COR-L47 (cell line): ENCODE measurements around the gene SH3BP2.

Experiments
- DNase-seq: peaks from one replicate; lab custom pipeline; 2025; lab: John Stamatoyannopoulos, UW

The SH3BP2 gene

DNA sequence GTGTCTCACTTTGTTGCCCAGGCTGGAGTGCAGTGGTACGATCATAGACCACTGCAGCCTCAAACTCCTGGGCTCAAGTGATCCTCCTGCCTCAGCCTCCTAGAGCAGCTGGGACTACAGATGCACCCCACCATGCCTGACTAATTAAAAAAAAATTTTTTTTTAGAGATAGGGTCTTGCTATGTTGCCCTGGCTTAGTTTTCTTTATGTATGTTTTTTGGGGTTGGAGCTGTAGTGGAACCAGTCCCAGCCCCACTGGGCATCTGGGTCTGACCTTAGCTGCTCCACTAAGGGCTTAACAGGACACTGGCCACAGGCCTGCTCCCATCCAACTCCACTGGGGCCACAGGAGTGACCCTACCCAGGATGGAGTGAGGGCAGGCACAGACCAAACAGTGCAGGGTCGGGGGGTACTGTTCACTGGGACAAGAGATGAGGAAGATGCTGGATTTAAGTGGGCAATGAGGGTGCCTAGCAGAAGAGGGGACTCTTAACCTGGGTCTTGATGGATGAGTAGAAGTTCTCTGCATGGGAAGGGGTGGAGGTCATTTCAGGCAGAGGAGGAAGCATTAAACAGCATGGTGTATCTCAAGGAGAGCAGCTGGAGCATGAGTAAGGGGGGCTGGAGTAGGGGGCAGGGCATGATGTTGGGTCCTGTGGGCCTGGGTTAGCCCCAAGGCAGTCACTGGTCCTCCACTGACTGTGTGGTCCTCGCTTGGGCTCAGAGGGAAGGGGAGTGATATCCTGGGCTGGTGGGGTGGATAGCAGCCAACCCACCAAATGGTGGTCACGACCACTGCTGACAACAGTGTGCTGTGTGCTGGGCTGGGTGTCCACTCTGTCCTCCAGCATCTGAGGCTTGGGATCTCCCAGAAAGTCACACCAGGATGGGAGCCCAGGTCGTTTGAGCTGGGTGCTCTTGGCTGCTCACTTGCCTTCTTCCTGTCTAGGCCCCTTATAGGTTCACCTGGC lies 26.6 kb downstream of the SH3BP2 start:
- DNase-seq: no peak

DNA sequence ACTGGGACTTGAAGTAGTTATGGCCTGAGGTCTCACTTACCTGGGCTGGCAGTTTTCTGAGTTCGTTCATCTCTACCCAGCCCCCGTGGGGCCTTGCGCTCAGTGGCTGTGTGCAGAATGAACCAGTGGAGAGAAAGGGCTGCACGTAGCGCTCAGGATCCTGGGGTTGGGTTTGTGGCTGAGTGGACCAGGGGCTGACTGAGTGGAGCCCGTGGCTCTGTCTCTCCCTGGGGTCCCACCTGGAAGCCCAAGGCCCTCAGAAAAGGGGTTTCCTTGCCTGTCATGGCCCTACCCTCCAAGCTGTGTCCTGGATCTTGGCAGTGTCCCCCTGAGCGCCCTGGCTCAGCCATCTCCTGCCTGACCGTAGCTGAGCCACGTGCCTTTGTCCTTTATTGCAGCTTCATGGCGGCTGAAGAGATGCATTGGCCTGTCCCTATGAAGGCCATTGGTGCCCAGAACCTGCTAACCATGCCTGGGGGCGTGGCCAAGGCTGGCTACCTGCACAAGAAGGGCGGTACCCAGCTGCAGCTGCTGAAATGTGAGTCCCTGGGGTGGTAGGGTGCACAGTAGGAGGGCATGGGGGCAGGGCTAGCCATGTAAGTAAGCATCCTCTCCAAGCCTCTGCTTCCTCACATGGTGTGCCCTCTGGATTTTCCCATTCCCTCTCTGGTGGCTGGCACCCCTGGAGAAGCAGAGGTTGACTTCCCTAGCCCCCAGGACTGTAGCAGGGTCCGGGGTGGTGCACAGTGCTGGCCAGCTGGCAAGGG lies 27.5 kb downstream of the SH3BP2 start:
- DNase-seq: peak; percentile 10

DNA sequence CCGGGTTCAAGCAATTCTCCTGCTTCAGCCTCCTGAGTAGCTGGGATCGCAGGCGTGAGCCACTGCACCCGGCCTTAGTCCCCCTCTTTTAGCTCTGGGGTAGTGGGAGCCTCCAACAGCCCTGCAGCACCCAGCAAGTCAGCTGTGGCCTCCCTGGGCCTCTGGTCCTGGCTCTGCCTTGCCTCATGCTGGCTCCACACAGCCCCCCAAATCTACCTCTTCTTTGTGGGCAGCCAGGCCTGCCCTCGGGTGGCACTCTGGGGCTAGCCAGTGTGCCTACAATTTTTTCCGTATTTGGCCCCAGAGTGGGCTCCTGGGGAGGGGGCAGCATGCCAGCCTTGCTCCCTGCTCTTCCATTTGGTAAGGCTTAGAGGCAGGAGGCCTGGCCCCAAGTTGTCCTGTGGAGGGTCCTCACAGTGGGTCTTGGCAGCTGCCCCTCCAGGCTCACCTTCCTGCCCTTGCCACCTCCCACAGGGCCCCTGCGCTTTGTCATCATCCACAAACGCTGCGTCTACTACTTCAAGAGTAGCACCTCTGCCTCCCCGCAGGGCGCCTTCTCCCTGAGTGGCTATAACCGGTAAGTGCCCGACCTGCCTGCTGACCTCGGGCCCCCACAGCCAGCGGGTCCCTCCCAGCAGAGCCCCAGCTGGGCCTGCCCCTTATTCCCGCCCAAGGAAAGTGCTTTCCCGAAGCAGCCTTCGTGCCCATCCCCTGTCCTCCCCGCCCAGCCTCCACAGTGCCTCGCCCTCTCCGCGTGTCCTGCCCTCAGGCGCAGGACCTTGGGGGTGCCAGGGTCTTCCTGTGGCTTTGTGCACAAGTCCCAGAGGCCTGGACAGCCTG lies 29.8 kb downstream of the SH3BP2 start:
- no peak for DNase-seq

DNA sequence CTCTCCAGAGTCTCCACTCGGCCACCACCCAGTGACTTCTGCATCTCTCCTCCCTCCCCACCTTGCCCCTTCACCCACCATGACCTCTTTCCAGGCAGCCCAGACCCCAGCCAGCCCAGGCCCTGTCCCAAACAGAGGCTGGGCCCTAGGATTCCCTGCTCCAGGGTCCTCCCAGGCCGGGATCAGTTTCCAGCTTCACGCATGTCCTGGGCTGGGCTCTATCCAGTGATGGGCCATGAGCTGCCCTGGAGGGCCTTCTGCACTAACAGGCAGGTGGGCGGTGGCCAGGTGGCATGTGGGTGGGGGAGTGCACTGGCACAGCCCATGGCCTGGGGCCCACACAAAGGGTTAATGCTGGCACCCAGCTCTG lies 30.4 kb downstream of the SH3BP2 start:
- DNase-seq: no peak

DNA sequence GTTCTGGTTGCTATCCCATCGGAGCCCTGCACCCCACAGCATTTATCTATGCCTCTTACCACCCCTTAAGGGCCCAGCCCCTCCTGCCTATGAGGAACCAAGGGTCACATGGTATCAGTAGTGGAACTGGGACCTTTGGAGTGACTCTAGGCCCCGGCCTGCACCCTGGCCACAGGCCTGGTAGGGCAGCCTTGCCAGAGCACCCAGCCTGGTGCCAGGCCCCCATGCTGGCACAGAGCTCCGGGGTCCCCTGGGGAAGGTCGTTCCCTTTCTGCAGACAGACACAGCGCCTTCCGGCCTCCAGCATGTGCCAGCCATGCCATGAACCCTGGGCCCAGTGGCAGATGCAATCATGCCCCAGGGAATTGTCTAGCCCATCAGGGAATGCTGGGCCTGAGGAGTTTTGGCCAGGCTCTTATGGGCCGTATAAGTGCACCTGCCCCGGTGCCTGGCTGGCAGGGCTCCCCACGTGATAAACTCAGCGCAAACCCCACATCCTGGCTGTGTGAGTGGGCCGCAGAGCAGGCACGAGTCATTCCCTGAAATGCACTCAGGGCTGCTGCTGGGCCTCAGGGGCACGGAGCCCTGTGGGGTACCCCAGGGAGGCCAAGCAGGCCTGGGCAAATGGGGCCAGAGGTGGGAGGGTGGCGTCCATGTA lies 30.9 kb downstream of the SH3BP2 start:
- no peak for DNase-seq

DNA sequence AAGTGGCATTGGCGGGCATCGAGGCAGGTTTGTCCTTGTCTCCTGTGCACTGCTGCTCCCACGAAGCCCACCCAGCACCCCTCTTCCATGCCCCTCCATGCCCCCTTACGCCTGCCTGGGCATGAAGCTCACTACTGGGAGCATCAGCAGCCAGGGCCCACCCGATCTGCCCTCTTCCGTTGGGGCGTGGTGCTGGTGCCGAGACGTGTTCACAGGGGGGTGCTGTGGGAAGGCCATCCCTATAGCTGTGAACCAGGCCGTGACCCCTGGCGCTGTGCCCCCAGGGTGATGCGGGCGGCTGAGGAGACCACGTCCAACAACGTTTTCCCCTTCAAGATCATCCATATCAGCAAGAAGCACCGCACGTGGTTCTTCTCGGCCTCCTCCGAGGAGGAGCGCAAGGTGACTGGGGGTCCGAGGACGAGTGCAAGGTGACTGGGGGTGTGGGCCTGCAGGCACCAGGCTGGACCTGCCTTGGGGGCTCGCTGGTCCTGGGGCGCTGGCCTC lies 31.5 kb downstream of the SH3BP2 start:
- DNase-seq: no peak

DNA sequence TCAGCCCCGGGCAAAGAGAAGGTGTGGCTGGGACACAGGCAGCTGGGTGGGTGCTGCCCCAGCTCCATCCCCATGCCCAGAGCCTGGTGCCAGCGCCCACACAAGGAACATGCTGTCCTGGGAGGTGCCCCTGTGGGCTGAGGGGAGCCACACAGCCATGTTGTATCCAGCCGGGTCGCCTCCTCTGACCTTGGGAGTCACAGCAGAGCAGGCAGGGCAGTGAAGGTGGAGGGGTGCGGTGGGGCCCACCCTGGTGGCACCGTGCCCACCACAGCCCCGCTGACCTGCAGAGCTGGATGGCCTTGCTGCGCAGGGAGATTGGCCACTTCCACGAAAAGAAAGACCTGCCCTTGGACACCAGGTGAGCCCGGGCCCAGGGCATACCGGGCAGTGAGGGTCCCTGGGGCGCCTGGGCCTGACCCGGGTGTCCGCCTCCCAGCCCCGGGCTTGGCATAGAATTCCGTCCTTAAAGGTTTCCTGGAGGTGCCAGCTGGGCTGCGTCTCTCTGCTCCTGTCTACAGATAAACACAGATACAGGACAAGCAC lies 32.0 kb downstream of the SH3BP2 start:
- no peak for DNase-seq

DNA sequence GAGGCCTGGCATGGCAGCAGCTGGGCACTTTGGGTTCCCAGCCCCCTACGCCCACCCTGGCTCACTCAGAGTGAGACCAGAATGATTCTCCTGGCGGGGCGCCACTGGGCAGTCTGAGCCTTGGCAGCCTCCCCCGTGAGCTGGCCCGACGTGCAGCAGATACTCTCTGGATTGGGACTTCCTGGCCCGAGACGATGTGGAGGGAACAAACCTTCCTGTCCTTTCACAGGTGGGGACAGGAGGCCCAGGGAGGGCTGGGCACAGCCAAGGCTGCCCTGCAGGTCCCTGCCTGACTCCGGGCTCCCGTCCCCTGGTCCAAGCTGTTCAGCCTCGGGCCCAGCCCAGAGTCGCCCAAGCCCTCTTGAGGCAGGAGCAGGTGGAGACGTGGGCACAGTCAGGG lies 32.9 kb downstream of the SH3BP2 start:
- no peak for DNase-seq

DNA sequence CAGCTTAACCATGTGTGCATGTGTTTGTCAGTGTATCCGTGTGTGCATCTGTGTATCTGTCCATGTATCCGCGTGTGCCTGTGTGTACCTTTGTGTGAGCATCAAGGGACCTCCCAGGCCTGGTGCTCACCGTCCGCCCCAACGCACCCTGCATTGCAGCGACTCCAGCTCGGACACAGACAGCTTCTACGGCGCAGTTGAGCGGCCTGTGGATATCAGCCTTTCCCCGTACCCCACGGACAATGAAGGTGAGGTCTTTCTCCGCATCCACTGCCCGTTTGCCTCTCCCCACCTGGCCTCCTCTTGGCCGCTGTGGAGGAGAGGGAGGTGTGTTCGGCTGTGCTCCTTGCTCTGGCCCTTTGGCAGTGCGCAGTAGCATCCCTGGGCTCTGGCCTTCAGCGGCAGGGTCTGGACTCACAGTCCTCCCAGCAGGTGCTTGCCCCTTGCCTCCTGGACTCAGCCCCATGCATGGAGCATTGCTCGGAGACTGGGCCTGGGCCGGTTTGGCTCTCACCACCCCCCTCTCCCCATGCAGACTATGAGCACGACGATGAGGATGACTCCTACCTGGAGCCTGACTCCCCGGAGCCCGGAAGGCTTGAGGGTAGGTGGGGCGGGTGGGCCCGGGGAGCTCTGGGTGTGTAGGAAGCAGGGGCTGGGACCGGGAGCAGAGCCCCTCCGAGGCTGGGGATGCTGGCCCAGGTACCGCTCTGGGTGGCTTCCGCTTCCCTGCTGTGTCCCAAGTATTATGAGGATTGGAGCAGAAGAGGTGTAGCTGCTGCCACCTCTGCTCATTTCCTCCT lies 34.4 kb downstream of the SH3BP2 start:
- no peak for DNase-seq

DNA sequence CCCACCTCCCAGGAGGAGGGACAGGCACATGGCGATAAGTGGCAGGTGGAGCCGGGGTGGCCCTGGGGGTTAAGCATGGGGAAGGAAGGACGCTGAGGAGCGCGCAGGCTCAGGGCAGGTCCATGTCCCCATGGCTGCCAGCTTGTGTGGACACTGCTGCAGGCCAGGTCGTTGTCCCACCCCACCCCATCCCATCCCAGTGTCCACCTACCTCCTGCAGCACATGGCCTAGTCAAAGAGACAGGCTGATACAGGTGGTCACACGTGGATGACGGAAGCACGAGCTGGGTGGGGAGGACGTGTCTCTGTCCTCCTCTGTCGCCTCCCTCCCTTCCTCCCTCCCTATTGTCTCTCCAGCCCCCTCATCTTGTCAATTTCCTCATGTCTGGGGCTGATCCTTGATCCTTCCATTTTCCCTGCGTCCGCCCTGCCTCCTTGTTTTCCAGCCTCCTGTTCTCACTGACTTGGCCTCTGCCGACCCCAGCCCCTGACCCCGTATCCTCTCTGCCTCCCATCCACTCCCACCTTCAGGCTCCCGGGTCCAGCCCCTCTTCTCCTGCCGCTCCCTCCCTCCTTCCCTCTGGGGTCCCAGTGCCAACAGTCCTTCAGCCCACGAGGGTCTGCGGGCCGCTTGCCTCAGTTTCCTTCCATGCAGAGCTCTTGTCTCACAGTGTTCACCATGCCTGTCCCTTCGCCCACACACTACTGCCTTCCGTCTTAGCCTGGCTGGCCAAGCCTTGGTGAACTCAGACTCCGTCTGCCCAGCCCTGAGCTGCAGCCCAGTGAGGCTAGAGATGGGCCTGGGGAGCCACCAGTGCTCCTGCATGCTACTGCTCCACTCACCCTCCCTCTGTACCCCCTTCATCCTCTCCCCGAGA lies 35.2 kb downstream of the SH3BP2 start:
- DNase-seq: no peak

DNA sequence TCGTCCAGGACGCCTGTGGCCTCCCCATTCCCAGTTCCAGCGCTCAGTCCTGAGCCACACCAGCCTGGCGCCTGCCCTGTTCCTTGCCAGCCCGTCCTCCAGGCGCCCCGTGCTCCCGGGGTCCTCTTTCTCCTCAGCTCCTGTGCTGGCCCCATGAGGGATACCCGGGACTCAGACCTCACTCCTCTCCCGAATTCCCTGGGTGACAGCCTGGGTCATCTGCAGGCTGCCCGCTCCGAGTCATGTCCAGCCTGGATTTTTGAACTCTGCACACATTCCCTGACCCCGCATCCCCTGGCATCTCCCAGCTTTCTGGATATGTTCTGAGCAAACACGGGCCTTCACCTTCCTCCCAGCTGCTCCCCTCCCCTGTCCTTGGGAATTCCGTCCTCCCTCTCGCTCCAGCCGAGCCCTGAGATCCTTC lies 35.9 kb downstream of the SH3BP2 start:
- no peak for DNase-seq

DNA sequence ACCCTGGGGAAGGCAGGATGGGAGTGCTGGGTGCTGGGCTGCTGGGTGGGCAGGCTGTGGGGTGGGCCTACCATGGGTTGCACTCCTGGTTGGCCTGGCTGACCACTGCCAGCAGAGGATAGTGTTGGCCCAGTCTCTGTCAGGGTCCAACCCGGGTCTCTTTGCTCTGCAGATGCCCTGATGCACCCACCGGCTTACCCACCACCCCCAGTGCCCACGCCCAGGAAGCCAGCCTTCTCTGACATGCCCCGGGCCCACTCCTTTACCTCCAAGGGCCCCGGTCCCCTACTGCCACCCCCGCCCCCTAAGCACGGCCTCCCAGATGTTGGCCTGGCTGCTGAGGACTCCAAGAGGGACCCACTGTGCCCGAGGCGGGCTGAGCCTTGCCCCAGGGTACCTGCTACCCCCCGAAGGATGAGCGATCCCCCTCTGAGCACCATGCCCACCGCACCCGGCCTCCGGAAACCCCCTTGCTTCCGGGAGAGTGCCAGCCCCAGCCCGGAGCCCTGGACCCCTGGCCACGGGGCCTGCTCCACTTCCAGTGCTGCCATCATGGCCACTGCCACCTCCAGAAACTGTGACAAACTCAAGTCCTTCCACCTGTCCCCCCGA lies 36.5 kb downstream of the SH3BP2 start:
- DNase-seq: no peak

DNA sequence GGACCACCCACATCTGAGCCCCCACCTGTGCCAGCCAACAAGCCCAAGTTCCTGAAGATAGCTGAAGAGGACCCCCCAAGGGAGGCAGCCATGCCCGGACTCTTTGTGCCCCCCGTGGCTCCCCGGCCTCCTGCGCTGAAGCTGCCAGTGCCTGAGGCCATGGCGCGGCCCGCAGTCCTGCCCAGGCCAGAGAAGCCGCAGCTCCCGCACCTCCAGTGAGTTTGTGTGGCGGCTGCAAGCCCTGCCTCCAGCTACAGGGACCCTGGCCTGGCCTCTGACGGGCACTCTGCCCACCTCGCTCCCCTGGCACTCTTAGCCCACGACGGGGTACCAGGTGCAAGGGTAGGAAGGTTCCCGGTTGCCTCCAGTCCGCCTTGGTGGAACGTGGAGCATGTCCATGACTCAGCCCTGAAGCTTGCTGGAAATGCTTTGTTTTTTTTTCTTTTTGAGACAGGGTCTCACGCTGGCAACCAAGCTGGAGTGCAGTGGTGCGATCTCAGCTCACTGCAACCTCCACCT lies 37.1 kb downstream of the SH3BP2 start:
- no peak for DNase-seq

DNA sequence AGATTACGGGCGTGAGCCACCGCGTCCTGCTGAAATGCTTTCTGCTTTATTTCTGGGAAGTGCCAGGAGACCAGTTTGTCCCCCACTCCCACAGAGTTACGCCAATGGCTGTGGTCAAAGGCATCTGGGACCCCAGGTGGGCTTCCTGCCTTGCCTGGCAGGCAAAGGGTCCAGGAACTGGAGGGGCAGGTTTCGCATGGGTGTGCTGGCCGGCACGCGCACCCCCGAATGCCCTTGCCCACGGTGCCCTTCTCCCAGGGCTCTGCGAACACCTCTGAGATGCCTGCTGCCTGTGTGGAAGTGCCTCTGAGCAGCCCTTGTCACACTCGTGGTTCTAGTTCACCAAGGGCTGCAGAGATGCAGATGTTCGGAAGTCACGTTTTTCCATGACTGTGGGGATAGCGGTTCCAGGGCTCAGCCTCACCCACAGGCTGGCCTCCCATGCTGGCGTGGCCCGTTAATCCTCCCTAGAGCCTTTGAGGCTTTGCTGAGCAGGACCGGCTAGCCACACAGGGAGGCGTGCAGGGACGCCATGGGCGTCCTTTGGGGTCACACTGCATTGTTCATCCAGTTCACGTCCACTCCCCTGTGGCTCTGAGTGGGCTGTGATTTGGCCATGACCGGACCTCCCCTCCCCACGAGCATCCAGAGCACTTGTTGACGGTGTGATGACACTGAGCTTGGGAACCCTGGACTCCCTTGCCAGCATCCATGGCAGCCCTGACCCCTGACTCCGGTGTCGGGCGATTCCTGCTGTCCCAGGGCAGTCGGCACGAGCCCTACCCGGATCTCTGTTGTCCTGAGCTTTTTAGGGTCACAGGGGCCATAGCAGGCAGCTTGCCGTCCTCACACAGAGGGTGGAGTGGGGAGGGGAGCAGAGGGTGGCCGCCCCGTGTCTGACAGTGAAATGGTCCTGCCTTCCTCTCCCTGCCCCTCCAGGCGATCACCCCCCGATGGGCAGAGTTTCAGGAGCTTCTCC lies 38.0 kb downstream of the SH3BP2 start:
- DNase-seq: no peak

DNA sequence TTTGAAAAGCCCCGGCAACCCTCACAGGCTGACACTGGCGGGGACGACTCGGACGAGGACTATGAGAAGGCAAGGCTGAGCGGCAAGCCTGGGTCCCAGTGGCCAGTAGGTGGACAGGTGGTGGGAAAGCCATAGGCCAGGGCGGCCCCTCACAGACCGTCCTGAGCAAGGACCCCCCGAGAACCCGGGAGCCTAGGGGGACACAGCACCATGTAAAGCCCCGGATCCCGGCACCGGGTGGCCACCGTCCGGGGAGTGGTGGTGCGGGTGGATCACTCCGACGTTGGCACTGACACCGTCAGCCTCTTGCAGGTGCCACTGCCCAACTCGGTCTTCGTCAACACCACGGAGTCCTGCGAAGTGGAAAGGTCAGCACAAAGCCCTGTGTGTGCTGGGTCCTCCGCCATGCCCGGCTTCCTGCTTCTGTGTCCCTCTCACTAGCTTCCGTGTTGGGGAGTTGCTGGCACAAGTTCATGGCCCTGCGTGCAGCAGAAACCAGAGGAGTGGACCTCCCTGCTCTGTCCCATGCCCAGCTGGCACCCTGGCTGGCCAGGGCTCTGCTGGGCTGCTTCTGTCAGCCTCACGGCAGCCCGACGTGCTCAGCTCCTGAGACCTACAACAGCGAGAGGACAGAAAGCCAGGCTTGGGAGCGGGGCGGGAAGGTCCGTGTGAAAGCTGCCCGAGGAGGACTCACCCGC lies 38.9 kb downstream of the SH3BP2 start:
- no peak for DNase-seq

DNA sequence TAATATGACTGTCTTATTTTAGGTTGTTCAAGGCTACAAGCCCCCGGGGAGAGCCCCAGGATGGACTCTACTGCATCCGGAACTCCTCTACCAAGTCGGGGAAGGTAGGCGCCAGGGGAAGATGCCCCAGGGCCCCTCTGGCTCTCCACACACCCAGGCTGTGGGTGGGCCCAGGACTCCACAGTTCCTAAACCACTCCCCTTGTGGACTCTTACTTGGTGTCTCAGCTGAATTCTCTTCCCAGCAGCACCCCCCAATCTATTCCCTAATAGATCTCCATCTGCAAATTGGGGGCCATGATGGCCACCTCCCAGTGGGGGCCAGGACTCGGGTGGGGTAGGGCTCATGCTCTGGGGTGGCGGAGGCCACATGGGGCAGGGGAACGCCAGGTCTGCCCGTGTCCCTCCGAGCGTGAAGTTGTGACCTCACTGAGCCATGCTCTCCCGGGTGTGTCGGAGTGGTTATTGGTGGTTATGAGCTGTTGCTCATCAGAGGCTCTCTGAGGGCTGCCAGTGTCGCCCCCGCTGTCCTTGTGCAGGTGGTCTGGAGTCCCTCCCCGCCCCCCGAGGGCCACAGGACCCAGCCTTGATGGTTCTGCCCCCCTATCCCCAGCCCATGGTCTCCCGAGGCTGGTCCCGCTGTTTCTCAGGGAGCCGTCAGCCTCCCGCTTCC lies 39.6 kb downstream of the SH3BP2 start:
- no peak for DNase-seq
